H1 (cell line): ENCODE data around the gene ROBO4. TPM values are rescaled to one million over a fixed set of nuclear protein-coding genes. Genes with fewer than 3 reads are reported as not detected.

Source experiments
- CEBPB ChIP-seq: IDR thresholded peaks from 2 replicates; pipeline ENCODE4 v1.6.1; 2012; ENCODE audit warnings: low read depth, low read length
- CHD2 ChIP-seq: IDR thresholded peaks from 2 replicates; pipeline ENCODE4 v1.6.1; 2012; ENCODE audit warnings: low read length, improper control_type of control experiment
- EGR1 ChIP-seq: IDR thresholded peaks from 2 replicates; pipeline ENCODE4 v1.6.1; 2011; ENCODE audit warnings: low read depth, low read length, borderline replicate concordance
- EP300 ChIP-seq, 2 experiments: IDR thresholded peaks; 1 replicate in 1 of 2; 2 replicates in 1 of 2; pipeline ENCODE4 v1.6.1; 2011 to 2012; ENCODE audit warnings: low read depth in 2 of 2, low read length in 2 of 2, mild to moderate bottlenecking in 2 of 2, borderline replicate concordance in 1 of 2, inconsistent platforms in 1 of 2, moderate library complexity in 1 of 2
- FOSL1 ChIP-seq: IDR thresholded peaks from 2 replicates; pipeline ENCODE4 v1.6.1; 2011; ENCODE audit warnings: mild to moderate bottlenecking, low read depth, low read length, moderate library complexity; ENCODE audit not compliant: insufficient read depth
- JUND ChIP-seq: IDR thresholded peaks from 2 replicates; pipeline ENCODE4 v1.6.1; 2011; ENCODE audit warnings: mild to moderate bottlenecking, improper control_type of control experiment, low read length
- KDM1A ChIP-seq: fragments of 200-600, 300-600 bp; sonication (generic); IDR thresholded peaks from 2 replicates; pipeline ENCODE4 v1.7.1; 2016; ENCODE audit warnings: mild to moderate bottlenecking, low read length, borderline replicate concordance
- KDM4A ChIP-seq: IDR thresholded peaks from one replicate; pipeline ENCODE4 v1.7.1; 2012; ENCODE audit warnings: low read depth, mild to moderate bottlenecking, moderate library complexity, low read length, inconsistent platforms; ENCODE audit not compliant: severe bottlenecking
- NRF1 ChIP-seq: IDR thresholded peaks from 2 replicates; pipeline ENCODE4 v1.6.1; 2011; ENCODE audit warnings: mild to moderate bottlenecking, low read depth, low read length, improper control_type of control experiment
- PHF8 ChIP-seq: fragments of 200-600 bp; sonication (generic); conservative IDR thresholded peaks from 2 replicates; pipeline ENCODE4 v1.7.1; 2012; ENCODE audit warnings: low read depth, mild to moderate bottlenecking, inconsistent platforms, low read length, moderate library complexity
- POLR2A ChIP-seq, 2 experiments: IDR thresholded peaks; 1 replicate in 1 of 2; 2 replicates in 1 of 2; pipeline ENCODE4 v1.6.1; 2011; ENCODE audit warnings: low read depth in 2 of 2, low read length in 2 of 2, mild to moderate bottlenecking in 2 of 2; ENCODE audit errors: control extremely low read depth in 1 of 2
- POLR2AphosphoS5 ChIP-seq: IDR thresholded peaks from 2 replicates; pipeline ENCODE4 v1.6.1; 2011; ENCODE audit warnings: low read depth, low read length
- POU5F1 ChIP-seq: IDR thresholded peaks from 2 replicates; pipeline ENCODE4 v1.6.1; 2011; ENCODE audit warnings: low read depth, mild to moderate bottlenecking, low read length, moderate library complexity
- RBBP5 ChIP-seq: IDR thresholded peaks from 2 replicates; pipeline ENCODE4 v1.7.1; 2012; ENCODE audit warnings: low read depth, mild to moderate bottlenecking, inconsistent platforms, low read length, moderate library complexity, borderline replicate concordance
- SAP30 ChIP-seq: fragments of 300-600 bp; sonication (generic); IDR thresholded peaks from 2 replicates; pipeline ENCODE4 v1.7.1; 2012; ENCODE audit warnings: low read length, moderate library complexity, mild to moderate bottlenecking, inconsistent platforms; ENCODE audit not compliant: insufficient read depth, insufficient replicate concordance
- SIN3A ChIP-seq, 2 experiments: IDR thresholded peaks in 1 of 2; conservative IDR thresholded peaks in 1 of 2; 2 replicates each; pipeline ENCODE4 v1.6.1; 2011 to 2012; ENCODE audit warnings: low read length in 2 of 2, improper control_type of control experiment in 1 of 2, low read depth in 1 of 2, mild to moderate bottlenecking in 1 of 2
- SIRT6 ChIP-seq: IDR thresholded peaks from one replicate; pipeline ENCODE4 v1.7.1; 2012; ENCODE audit warnings: low read length, inconsistent platforms
- SIX5 ChIP-seq: IDR thresholded peaks from 2 replicates; pipeline ENCODE4 v1.6.1; 2011; ENCODE audit warnings: mild to moderate bottlenecking, low read depth, low read length
- SP1 ChIP-seq: IDR thresholded peaks from 2 replicates; pipeline ENCODE4 v1.6.1; 2011; ENCODE audit warnings: low read depth, low read length
- TAF1 ChIP-seq: IDR thresholded peaks from 2 replicates; pipeline ENCODE4 v1.6.1; 2011; ENCODE audit warnings: mild to moderate bottlenecking, low read depth, low read length
- YY1 ChIP-seq: IDR thresholded peaks from 2 replicates; pipeline ENCODE4 v1.6.1; 2011; ENCODE audit warnings: low read depth, mild to moderate bottlenecking, low read length
- polyA plus RNA-seq, 7 experiments: library from polyadenylated mRNA; depleted of rRNA in 3 of 7; stranded (reverse) in 5 of 7; unstranded in 2 of 7; fragments of >200 nt in 5 of 7; fragments of 200-250 nt in 2 of 7; gene quantifications; 1 replicate in 5 of 7; 2 replicates in 1 of 7; 4 replicates in 1 of 7; pipeline versions ENCODE4 v1.2.1 to v1.2.3, GENCODE V29; 2011 to 2013; ENCODE audit warnings: missing spikeins in 2 of 7, mixed read lengths in 2 of 7
- total RNA-seq: library from RNA; stranded (reverse); fragmentation: NEBNext Ultra II Directional; extraction: Animal tissue kit (Norgen Biotek cat#: 25700); gene quantifications from 2 replicates; pipeline ENCODE4 v1.2.1, GENCODE V29; 2021
- TF ChIP-seq, protein P1 (sequence below): IDR thresholded peaks from 2 replicates; pipeline ENCODE4 v1.6.1; 2012; ENCODE audit warnings: inconsistent platforms
- TF ChIP-seq, protein P2 (sequence below): IDR thresholded peaks from 2 replicates; pipeline ENCODE4 v1.6.1; 2012; ENCODE audit warnings: inconsistent platforms

The ROBO4 gene
- total and polyA plus RNA-seq, 2 of the 8 experiments (the other 6 are each of a cell fraction or from before 2014, with no cell fraction given) = 0.03 TPM; not detected in 1

DNA sequence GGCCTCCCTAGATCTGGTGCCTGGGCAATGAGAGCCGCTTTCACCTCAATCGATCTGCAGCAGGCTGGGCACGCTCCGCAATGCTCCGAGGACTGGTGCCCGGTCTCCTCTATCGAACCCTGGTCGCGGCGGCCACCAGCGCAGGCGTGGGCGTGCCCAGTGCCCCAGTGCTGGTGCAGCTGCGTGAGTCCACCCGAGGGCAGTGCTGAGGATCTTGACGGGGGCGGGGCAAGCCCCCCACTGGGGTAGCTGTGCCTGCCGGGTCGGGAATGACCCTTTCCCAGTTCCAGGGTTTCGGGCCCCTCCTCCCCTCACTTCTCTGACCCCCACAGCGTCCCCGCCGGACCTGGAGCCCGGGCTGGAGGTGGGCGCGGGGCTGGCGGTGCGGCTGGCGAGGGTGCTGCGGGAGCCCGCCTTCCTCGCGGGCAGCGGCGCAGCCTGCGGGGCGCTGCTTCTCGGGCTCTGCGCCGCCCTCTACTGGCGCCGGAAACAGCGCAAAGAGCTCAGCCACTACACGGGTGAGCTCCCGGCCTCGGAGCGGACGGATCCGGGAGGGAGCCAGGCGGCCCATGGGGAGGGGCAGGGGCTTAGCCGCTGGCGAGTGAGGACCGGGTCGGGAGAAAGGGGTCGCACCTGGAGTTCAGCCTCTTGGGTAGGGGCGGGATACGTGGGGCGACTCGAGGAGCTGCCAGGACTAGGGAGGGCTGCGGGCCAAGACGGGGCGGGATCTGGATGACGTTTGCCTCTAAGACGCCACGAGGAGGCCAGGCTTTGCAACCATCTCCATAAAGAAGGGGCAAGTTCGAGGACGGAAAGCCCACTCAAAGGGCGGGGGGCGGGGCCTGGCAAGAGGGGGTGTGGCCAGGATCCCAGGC, 21.5 kb downstream of the ROBO4 start (continued):
- peak in 1 of 2 experiments; percentile 17; a peak in 1 of 3 replicates for TF ChIP-seq POLR2A (IDR thresholded peaks at IDR 0.05; ENCODE audit: control extremely low read depth in 1 of 2, low read depth in 2 of 2, low read length in 2 of 2)
- TF ChIP-seq KDM4A = peak; percentile 98
- TF ChIP-seq SIRT6 = no peak
- TF ChIP-seq EP300 (IDR thresholded peaks at IDR 0.05; ENCODE audit: borderline replicate concordance in 1 of 2, low read depth in 2 of 2, low read length in 2 of 2) = no peak
- peak; percentile 7; the same call in 1 of the 2 replicates for TF ChIP-seq NRF1
- TF ChIP-seq JUND = no peak
- TF ChIP-seq CHD2 = 0 out of 2 replicates have a peak, but pooled peaks have one; percentile 27
- peak; percentile 28; the same call in 1 of the 2 replicates for TF ChIP-seq YY1
- no peak for TF ChIP-seq SAP30
- no peak for TF ChIP-seq POU5F1
- TF ChIP-seq FOSL1 = no peak
- peak; percentile 50; the same call in 1 of the 2 replicates for TF ChIP-seq RBBP5
- peak in 1 of 2 experiments; percentile 69; a peak in 1 of 4 replicates for TF ChIP-seq SIN3A (conservative IDR thresholded peaks at IDR 0.05 in 1 of 2, IDR thresholded peaks at IDR 0.05 in 1 of 2; ENCODE audit: low read depth in 1 of 2, low read length in 2 of 2)
- TF ChIP-seq, protein P1, sequence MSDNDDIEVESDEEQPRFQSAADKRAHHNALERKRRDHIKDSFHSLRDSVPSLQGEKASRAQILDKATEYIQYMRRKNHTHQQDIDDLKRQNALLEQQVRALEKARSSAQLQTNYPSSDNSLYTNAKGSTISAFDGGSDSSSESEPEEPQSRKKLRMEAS = peak; percentile 71
- no peak for TF ChIP-seq CEBPB
- peak; percentile 90; the same call in 1 of the 2 replicates for TF ChIP-seq EGR1
- TF ChIP-seq TAF1 = peak; percentile 64
- TF ChIP-seq SP1 = 0 out of 2 replicates have a peak, but pooled peaks have one; percentile 7
- TF ChIP-seq PHF8 = peak; percentile 71; the same call in 1 of the 2 replicates
- TF ChIP-seq SIX5 = no peak
- peak; percentile 37; the same call in 1 of the 2 replicates for TF ChIP-seq KDM1A
- TF ChIP-seq, protein P2, sequence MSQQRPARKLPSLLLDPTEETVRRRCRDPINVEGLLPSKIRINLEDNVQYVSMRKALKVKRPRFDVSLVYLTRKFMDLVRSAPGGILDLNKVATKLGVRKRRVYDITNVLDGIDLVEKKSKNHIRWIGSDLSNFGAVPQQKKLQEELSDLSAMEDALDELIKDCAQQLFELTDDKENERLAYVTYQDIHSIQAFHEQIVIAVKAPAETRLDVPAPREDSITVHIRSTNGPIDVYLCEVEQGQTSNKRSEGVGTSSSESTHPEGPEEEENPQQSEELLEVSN = peak; percentile 69
- peak; percentile 47; the same call in 1 of the 2 replicates for TF ChIP-seq POLR2AphosphoS5
